ENCODE data around the gene CDH23. TPM values are rescaled to one million over a fixed set of nuclear protein-coding genes. Genes with fewer than 3 reads are reported as not detected.

The CDH23 gene
- total RNA-seq, 1 experiment from 2014 or later: 0.07 TPM

- Mint-ChIP-seq H3K4me3 (ENCODE audit: low read depth, unreplicated experiment) (no peak overlapping the region), H3K36me3 (ENCODE audit: insufficient read depth, unreplicated experiment) (peaks cover 61% of the 10 kb centered on the region), H3K4me1 (ENCODE audit: low read depth, unreplicated experiment) (peaks cover 14% of the 10 kb centered on the region), H3K27ac (ENCODE audit: unreplicated experiment) (no peak overlapping the region), H3K27me3 (ENCODE audit: unreplicated experiment) (no peaks in the 10 kb centered on the region), H3K9me3 (ENCODE audit: low read depth, unreplicated experiment) (no peaks in the 10 kb centered on the region)
- TF ChIP-seq, protein P1, sequence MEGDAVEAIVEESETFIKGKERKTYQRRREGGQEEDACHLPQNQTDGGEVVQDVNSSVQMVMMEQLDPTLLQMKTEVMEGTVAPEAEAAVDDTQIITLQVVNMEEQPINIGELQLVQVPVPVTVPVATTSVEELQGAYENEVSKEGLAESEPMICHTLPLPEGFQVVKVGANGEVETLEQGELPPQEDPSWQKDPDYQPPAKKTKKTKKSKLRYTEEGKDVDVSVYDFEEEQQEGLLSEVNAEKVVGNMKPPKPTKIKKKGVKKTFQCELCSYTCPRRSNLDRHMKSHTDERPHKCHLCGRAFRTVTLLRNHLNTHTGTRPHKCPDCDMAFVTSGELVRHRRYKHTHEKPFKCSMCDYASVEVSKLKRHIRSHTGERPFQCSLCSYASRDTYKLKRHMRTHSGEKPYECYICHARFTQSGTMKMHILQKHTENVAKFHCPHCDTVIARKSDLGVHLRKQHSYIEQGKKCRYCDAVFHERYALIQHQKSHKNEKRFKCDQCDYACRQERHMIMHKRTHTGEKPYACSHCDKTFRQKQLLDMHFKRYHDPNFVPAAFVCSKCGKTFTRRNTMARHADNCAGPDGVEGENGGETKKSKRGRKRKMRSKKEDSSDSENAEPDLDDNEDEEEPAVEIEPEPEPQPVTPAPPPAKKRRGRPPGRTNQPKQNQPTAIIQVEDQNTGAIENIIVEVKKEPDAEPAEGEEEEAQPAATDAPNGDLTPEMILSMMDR (IDR thresholded peaks at IDR 0.05; ENCODE audit: unreplicated experiment): no peak
- CTCF ChIA-PET: no interaction called here
- DNase-seq: no peak
- no TSS peak for BruUV-seq (replicated peaks)
- intact Hi-C loops (cut with micrococcal nuclease; ENCODE audit: unreplicated experiment): no loop called here
These were observed 434.0 kb downstream of the CDH23 start for GRCh38 chr10:71830726-71831125.

DNA sequence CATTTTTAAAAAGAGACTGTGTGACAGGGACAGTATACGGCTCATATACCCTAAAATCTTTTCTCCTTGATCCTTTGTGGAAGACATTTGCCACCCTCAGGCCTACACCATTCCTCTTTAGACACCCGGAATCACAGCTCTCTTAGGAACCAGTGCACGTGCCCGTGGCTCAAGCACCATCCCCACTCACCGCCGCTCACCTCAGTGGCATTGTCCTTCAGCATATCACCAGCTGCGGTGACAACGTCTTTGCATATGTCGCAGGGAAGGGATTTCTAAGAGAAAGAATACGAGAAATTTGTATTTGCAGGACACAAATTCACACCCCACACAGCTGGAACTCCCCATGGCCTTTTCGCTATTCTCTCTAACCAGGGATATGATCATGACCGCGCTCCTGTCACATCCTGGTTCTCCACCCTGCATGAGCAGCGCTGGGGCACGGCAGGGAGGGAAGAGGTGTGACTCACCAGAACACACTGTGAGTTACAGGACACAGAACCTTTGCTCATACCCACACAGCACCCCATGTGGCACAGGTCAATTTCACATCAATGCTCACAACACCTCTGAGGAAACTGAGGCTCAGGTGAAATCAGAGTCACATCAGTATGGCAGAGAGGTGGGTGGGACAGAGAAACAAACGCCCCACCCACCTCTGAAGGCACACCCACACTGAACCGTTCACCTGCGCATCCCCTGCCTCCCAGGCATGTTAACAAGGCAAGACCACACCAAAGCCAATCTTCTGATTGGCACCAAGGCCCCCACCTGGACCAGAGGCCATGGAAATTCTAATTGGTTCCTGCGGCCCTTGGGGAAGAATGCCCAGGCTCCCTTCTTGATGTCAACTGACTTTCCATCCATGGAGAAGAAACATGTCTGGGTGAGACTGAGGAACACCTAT, 435.2 kb downstream of the CDH23 start:
- BruUV-seq (replicated peaks): no TSS peak
- no peak for DNase-seq
- TF ChIP-seq, protein P1 (IDR thresholded peaks at IDR 0.05; ENCODE audit: unreplicated experiment): no peak
- H3K9me3 Mint-ChIP-seq (ENCODE audit: low read depth, unreplicated experiment): no peaks in the 10 kb centered on the region
- no peak overlapping the region for H3K4me3 Mint-ChIP-seq (ENCODE audit: low read depth, unreplicated experiment)
- no peaks in the 10 kb centered on the region for H3K27me3 Mint-ChIP-seq (ENCODE audit: unreplicated experiment)
- peaks cover 54% of the 10 kb centered on the region for H3K36me3 Mint-ChIP-seq (ENCODE audit: insufficient read depth, unreplicated experiment)
- CTCF ChIA-PET: interaction anchor here (1.0 kb wide), 1 partner anchor 19 kb away, joined by 3 read pairs; the partner anchor contains the start of gene PSAP
- no peak overlapping the region for H3K27ac Mint-ChIP-seq (ENCODE audit: unreplicated experiment)
- intact Hi-C loops (cut with micrococcal nuclease; ENCODE audit: unreplicated experiment): no loop called here
- peaks cover 24% of the 10 kb centered on the region for H3K4me1 Mint-ChIP-seq (ENCODE audit: low read depth, unreplicated experiment)

- CTCF ChIA-PET: interaction anchor here (1.0 kb wide), 1 partner anchor 18 kb away, joined by 3 read pairs; the partner anchor contains the start of gene PSAP
- H3K27ac Mint-ChIP-seq (ENCODE audit: unreplicated experiment): no peak overlapping the region
- intact Hi-C loops (cut with micrococcal nuclease; ENCODE audit: unreplicated experiment): no loop called here
- no TSS peak for BruUV-seq (replicated peaks)
- no peak for DNase-seq
- no peak overlapping the region for H3K4me3 Mint-ChIP-seq (ENCODE audit: low read depth, unreplicated experiment)
- no peaks in the 10 kb centered on the region for H3K27me3 Mint-ChIP-seq (ENCODE audit: unreplicated experiment)
- H3K9me3 Mint-ChIP-seq (ENCODE audit: low read depth, unreplicated experiment): no peaks in the 10 kb centered on the region
- peaks cover 52% of the 10 kb centered on the region for H3K36me3 Mint-ChIP-seq (ENCODE audit: insufficient read depth, unreplicated experiment)
- TF ChIP-seq, protein P1 (IDR thresholded peaks at IDR 0.05; ENCODE audit: unreplicated experiment): no peak
- H3K4me1 Mint-ChIP-seq (ENCODE audit: low read depth, unreplicated experiment): peaks cover 35% of the 10 kb centered on the region
These were observed 436.2 kb downstream of the CDH23 start for GRCh38 chr10:71832967-71833366.

DNA sequence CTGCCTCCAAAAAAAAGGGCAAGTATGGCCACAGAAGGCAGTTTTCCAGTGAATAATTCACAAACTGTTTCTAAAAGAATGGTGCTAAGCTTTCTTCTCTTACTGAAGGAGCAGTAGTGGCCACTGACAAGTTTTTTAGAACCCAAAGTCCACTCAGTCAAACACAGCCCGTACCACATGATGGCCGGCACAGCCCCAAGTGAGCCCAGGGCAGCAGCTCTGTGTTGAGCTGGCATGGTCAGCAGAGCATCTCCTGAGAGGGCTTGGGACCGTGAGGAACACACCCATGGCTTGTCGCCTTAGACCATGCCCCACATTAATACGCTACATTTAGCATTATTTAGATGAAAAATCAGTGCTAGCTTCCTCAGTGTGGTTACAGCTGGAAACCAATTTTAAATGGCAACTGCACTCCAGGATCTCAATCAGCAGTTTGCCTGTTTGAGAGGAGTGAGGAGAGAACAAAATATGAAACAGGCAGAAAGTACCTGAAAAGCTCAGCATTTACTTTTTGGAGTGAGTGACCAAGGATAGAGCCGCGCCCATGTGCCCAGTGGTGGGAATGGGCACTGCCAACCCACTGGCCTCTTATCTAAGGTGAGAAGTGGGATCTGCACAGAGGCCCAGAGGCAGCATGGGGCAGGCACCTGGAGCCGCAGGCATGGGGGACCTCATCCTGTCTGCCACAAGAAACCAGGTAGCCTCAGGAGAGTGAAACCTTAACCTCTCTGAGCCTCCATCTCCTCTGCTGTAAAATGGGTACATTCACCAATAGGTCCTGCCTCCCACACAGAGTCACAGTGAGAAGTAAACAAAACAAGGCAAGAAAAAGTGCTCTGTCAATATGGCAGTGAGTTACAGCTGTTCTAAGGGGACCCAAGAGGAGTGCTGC, 437.0 kb downstream of the CDH23 start:
- intact Hi-C loops (cut with micrococcal nuclease; ENCODE audit: unreplicated experiment): no loop called here
- Mint-ChIP-seq H3K27me3 (ENCODE audit: unreplicated experiment) (no peaks in the 10 kb centered on the region), H3K4me1 (ENCODE audit: low read depth, unreplicated experiment) (peaks cover 42% of the 10 kb centered on the region), H3K36me3 (ENCODE audit: insufficient read depth, unreplicated experiment) (peaks cover 51% of the 10 kb centered on the region), H3K27ac (ENCODE audit: unreplicated experiment) (no peak overlapping the region), H3K4me3 (ENCODE audit: low read depth, unreplicated experiment) (no peak overlapping the region), H3K9me3 (ENCODE audit: low read depth, unreplicated experiment) (no peaks in the 10 kb centered on the region)
- no peak for DNase-seq
- CTCF ChIA-PET: no interaction called here
- no TSS peak for BruUV-seq (replicated peaks)
- TF ChIP-seq, protein P1 (IDR thresholded peaks at IDR 0.05; ENCODE audit: unreplicated experiment): no peak
